Uterine smooth muscle cell (primary cell): Measurements from ENCODE around the gene CASP10. TPM values are rescaled to one million over a fixed set of nuclear protein-coding genes. Genes with fewer than 3 reads are reported as not detected.

Experiments used
- total RNA-seq: library from RNA; depleted of rRNA; stranded (reverse); fragments of >200 nt; gene quantifications from 2 replicates; pipeline ENCODE4 v1.2.3, GENCODE V29; 2014

CASP10 gene
- total RNA-seq, result 4.5 and 6.1 TPM in 2 replicates

GRCh38 chr2:201182650-201183364 is at the start of gene CASP10:
Gene CASP10, plus strand, starts transcription at chr2:201183141. Its CDS starts 2,637 bp downstream, at chr2:201185778.

GRCh38 chr2:201260302-201260800 is 77.4 kb downstream of the CASP10 start, which contains the start of gene CASP8:
Gene CASP8, plus strand, starts transcription at chr2:201260536. Its CDS starts 5,951 bp downstream, at chr2:201266487.

Other genes with a start within 250 kb of the CASP10 start
- gene ORC2, start 219.5 kb upstream of the CASP10 start, total RNA-seq, result 15.1 and 18.7 TPM in 2 replicates
- gene HYCC2, start 111.5 kb upstream of the CASP10 start, total RNA-seq, result 9.4 and 11.7 TPM in 2 replicates
- 80.9 and 81.7 TPM in 2 replicates for gene NDUFB3, start 111.1 kb upstream of the CASP10 start, total RNA-seq
- gene CFLAR, start 67.0 kb upstream of the CASP10 start, total RNA-seq, result 74.3 and 100 TPM in 2 replicates
- 30.1 and 30.4 TPM in 2 replicates for gene CASP8, start 77.4 kb downstream of the CASP10 start, total RNA-seq
- gene FLACC1, start 174.2 kb downstream of the CASP10 start, total RNA-seq, result 1.4 and 2.0 TPM in 2 replicates